ENCODE results near the gene NT5C. TPM values are rescaled to one million over a fixed set of nuclear protein-coding genes. Genes with fewer than 3 reads are reported as not detected.

Gene NT5C
- total and polyA plus RNA-seq, 2 experiments from 2014 or later, result 174 to 204 TPM

- no peak overlapping the region for H3K27ac ChIP-seq
- H3K36me3 ChIP-seq, result peaks cover 3% of the 10 kb centered on the region
- no peak overlapping the region for H3K4me3 ChIP-seq
- TF ChIP-seq, protein P1, sequence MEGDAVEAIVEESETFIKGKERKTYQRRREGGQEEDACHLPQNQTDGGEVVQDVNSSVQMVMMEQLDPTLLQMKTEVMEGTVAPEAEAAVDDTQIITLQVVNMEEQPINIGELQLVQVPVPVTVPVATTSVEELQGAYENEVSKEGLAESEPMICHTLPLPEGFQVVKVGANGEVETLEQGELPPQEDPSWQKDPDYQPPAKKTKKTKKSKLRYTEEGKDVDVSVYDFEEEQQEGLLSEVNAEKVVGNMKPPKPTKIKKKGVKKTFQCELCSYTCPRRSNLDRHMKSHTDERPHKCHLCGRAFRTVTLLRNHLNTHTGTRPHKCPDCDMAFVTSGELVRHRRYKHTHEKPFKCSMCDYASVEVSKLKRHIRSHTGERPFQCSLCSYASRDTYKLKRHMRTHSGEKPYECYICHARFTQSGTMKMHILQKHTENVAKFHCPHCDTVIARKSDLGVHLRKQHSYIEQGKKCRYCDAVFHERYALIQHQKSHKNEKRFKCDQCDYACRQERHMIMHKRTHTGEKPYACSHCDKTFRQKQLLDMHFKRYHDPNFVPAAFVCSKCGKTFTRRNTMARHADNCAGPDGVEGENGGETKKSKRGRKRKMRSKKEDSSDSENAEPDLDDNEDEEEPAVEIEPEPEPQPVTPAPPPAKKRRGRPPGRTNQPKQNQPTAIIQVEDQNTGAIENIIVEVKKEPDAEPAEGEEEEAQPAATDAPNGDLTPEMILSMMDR (IDR thresholded peaks at IDR 0.05; ENCODE audit: low read depth, low read length), result no peak
- H3K27me3 ChIP-seq, result no peaks in the 10 kb centered on the region
- no peak for DNase-seq (ENCODE audit: low read depth in 1 of 2, low spot score in 1 of 2)
- no peaks in the 10 kb centered on the region for H3K4me1 ChIP-seq (ENCODE audit: low read depth)
- H3K9me3 ChIP-seq (ENCODE audit: low read depth), result no peaks in the 10 kb centered on the region
Observed at GRCh38 chr17:75115555-75115954, 16.0 kb downstream of the NT5C start.

GRCh38 chr17:75114552-75115314 is 16.8 kb downstream of the NT5C start:
- H3K27ac ChIP-seq, result peak overlapping the region; percentile 19
- no peak for DNase-seq (ENCODE audit: low read depth in 1 of 2, low spot score in 1 of 2)
- no peaks in the 10 kb centered on the region for H3K4me1 ChIP-seq (ENCODE audit: low read depth)
- H3K4me3 ChIP-seq, result no peak overlapping the region
- TF ChIP-seq, protein P1 (IDR thresholded peaks at IDR 0.05; ENCODE audit: low read depth, low read length), result no peak
- peaks cover 3% of the 10 kb centered on the region for H3K36me3 ChIP-seq
- no peaks in the 10 kb centered on the region for H3K9me3 ChIP-seq (ENCODE audit: low read depth)
- no peaks in the 10 kb centered on the region for H3K27me3 ChIP-seq

DNA sequence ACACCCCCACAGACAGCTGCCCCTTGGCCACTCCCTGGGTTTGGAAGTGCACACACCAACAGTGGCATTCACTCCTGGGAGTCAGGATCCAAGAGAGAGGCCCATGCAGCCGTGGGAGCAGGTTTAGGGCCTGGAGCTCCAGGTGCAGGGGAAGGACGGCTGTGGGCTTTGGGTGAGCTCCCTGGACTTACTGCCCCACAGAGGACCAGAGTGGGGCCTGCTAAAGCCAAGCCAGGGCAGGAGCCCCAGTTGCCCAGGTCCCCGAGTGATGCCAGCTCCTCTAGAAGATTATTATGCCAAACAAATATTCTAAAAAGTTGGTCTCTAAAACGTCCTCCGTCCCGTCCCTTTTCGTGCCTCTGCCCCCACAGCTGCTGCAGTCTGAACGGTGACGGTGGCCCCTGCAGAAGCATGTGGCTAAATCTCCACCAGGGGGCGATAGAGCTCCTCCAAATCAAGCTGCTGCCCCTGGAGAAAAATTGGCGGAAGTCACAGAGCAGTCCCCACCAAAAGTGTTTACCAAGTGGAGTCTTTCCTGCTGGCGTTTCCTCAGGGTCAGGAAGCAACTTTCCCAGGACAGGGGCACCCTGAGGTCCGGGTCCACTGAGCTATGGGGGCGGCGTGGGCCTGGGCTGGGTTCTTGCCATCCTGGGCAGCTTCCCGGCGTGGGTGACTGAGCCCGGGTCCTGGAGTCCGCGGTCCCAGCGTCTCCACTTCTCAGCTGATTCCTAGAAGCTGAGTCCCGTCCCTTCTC is 17.6 kb downstream of the NT5C start:
- Histone ChIP-seq H3K36me3 (peaks cover 3% of the 10 kb centered on the region), H3K4me3 (no peak overlapping the region), H3K27me3 (no peaks in the 10 kb centered on the region), H3K9me3 (ENCODE audit: low read depth) (no peaks in the 10 kb centered on the region), H3K4me1 (ENCODE audit: low read depth) (no peaks in the 10 kb centered on the region), H3K27ac (peak overlapping the region; percentile 19)
- peak; percentile 93 to 94 for DNase-seq (ENCODE audit: low read depth in 1 of 2, low spot score in 1 of 2)
- TF ChIP-seq, protein P1 (IDR thresholded peaks at IDR 0.05; ENCODE audit: low read depth, low read length), result peak; percentile 94

DNA sequence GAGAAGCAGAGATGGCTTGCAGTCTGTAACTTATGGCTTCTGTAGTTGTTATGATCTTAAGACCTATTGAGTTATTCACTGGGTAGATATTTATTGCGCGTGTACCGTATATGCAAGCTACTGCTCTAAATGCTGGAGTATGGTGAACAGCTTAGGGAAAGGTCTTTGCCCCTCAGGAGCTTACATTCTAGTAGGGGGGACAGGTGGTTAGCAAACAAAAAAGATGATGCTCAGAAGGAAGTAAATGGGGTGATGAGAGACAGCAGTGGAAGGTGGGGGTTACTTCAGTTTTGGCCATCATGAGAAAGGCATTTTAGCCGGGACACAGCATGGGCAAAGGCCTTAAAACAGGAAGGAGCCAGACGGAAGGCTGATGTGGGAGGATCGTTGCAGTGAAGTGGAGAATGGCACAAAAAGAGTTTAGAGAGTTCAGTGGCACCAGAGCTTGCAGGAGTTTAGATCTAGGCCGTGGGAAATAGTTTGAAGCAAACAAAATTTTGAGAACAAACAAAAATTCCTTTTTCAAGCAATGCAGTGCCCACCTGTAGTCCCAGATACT is 19.7 kb downstream of the NT5C start:
- DNase-seq (ENCODE audit: low read depth in 1 of 2, low spot score in 1 of 2), result no peak
- Histone ChIP-seq H3K4me3 (no peak overlapping the region), H3K27ac (no peak overlapping the region), H3K4me1 (ENCODE audit: low read depth) (no peaks in the 10 kb centered on the region), H3K9me3 (ENCODE audit: low read depth) (no peaks in the 10 kb centered on the region), H3K36me3 (peaks cover 3% of the 10 kb centered on the region), H3K27me3 (no peaks in the 10 kb centered on the region)
- TF ChIP-seq, protein P1 (IDR thresholded peaks at IDR 0.05; ENCODE audit: low read depth, low read length), result no peak

DNA sequence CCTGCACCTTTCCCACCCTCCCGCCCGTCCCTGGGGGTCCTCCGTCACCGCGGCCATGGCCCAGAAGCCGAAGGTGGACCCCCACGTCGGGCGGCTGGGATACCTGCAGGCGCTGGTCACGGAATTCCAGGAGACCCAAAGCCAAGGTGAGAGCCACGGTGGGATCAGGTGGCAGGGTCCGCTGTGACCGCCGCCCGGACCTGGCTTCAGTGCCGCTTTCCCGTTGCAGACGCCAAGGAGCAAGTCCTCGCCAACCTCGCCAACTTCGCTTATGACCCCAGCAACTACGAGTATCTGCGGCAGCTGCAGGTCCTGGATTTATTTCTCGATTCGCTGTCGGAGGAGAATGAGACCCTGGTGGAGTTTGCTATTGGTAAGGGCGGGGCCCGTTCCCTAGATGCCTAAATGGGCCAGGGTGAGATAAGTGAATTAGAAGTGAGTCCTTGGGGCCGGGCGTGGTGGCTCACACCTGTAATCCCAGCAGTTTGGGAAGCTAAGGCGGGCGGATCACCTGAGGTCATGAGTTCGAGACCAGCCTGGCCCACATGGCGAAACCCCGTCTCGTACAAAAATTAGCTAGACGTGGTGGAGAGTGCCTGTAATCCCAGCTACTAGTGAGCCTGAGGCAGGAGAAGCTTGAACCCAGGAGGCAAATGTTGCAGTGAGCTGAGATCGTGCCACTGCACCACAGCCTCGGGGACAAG is 21.2 kb downstream of the NT5C start:
- Histone ChIP-seq H3K27me3 (no peaks in the 10 kb centered on the region), H3K36me3 (peaks cover 3% of the 10 kb centered on the region), H3K4me3 (peak overlapping the region; percentile 72), H3K4me1 (ENCODE audit: low read depth) (no peaks in the 10 kb centered on the region), H3K27ac (no peak overlapping the region), H3K9me3 (ENCODE audit: low read depth) (no peaks in the 10 kb centered on the region)
- peak in 1 of 2 donors; percentile 35 for DNase-seq (ENCODE audit: low read depth in 1 of 2, low spot score in 1 of 2)
- TF ChIP-seq, protein P1 (IDR thresholded peaks at IDR 0.05; ENCODE audit: low read depth, low read length), result no peak
